Neural progenitor cell (in vitro differentiated cells): ENCODE results near the gene RET.

Source experiments
- CTCF ChIP-seq: fragments of 200-600 bp; sonication (generic); IDR thresholded peaks from 2 replicates; pipeline ENCODE4 v1.5.1; 2017; ENCODE audit warnings: antibody characterized with exemption, mild to moderate bottlenecking
- EZH2 ChIP-seq: fragments of 200-600 bp; sonication (generic); IDR thresholded peaks from 2 replicates; pipeline ENCODE4 v1.6.1; 2017; ENCODE audit warnings: antibody characterized with exemption, mild to moderate bottlenecking, moderate library complexity

DNA sequence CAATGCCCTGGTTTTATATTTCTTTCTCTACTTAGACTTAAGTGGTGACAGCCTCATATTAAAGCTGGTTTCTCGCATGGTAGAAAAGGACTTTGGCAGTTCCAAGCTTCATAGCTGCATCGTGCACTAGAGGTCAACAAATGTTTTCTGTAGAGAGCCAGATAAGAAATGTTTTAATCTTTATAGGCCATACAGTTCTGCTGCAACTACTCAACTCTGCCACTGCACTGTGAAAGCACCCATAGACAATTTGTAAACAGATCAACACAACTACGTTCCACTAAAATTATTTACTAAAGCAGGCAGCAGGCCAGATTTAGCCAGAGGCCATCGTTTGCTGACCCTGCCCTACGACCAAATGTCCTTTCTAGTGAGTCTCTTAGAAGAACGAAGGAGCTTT is 98.1 kb downstream of the RET start:
- TF ChIP-seq CTCF = no peak
- no peak for TF ChIP-seq EZH2
